ENCODE data around the gene KCNA10.

DNA sequence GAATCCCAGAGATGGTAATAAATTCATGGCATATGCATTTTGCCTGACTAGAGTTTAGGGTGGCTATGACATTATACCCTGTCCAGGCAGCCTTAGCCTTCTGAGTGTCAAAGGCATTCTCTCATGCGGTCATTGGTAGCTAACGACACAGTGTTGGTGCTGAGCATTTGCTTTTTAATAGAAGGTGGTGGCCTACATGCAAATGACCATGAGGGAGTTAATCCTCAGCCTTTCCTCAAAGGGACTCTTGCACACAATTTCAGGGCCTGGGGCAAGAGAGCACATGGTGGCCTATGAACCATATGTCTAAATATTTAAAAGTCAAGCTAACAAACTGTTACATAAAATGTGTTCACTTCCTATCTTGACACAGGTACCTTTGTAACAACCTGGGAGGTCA, 30.9 kb upstream of the KCNA10 start:
- TF ChIP-seq EZH2 (IDR thresholded peaks at IDR 0.05; ENCODE audit: low read length, missing control alignments), result no peak
- TF ChIP-seq, protein P1, sequence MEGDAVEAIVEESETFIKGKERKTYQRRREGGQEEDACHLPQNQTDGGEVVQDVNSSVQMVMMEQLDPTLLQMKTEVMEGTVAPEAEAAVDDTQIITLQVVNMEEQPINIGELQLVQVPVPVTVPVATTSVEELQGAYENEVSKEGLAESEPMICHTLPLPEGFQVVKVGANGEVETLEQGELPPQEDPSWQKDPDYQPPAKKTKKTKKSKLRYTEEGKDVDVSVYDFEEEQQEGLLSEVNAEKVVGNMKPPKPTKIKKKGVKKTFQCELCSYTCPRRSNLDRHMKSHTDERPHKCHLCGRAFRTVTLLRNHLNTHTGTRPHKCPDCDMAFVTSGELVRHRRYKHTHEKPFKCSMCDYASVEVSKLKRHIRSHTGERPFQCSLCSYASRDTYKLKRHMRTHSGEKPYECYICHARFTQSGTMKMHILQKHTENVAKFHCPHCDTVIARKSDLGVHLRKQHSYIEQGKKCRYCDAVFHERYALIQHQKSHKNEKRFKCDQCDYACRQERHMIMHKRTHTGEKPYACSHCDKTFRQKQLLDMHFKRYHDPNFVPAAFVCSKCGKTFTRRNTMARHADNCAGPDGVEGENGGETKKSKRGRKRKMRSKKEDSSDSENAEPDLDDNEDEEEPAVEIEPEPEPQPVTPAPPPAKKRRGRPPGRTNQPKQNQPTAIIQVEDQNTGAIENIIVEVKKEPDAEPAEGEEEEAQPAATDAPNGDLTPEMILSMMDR (conservative IDR thresholded peaks at IDR 0.05 in 1 of 2, IDR thresholded peaks at IDR 0.05 in 1 of 2; ENCODE audit: low read depth in 1 of 2, low read length in 2 of 2), result no peak
